Effector memory CD4-positive, alpha-beta T cell (primary cell): ENCODE measurements around the gene IL25.
"Not testable (repeated sequence)": the region's sequence is repeated elsewhere in the genome, so short reads cannot be mapped to it uniquely, and the experiment has no call there.

Experiments
- DNase-seq, 3 donors: peaks; one replicate each; pipeline ENCODE4 v3.0.0-alpha.2; 2020
- H3K27ac ChIP-seq: 2 replicates; pipeline ENCODE4 v1.7.0; 2013; ENCODE audit warnings: mild to moderate bottlenecking, low read length, moderate library complexity; ENCODE audit not compliant: insufficient read depth, poor library complexity, severe bottlenecking
- H3K27me3 ChIP-seq: replicated peaks from 2 replicates; pipeline ENCODE4 v1.7.0; 2013; ENCODE audit warnings: mild to moderate bottlenecking, low read length; ENCODE audit not compliant: insufficient read depth, control insufficient read depth, poor library complexity, severe bottlenecking
- H3K36me3 ChIP-seq: 2 replicates; pipeline ENCODE4 v1.7.0; 2013; ENCODE audit warnings: mild to moderate bottlenecking, low read length, moderate library complexity; ENCODE audit not compliant: control insufficient read depth, insufficient read depth
- H3K4me1 ChIP-seq: 2 replicates; pipeline ENCODE4 v1.7.0; 2013; ENCODE audit warnings: low read length, mild to moderate bottlenecking; ENCODE audit not compliant: control insufficient read depth, insufficient read depth, poor library complexity, severe bottlenecking
- H3K4me3 ChIP-seq: 2 replicates; pipeline ENCODE4 v1.7.0; 2013; ENCODE audit warnings: low read length, low read depth, mild to moderate bottlenecking; ENCODE audit not compliant: insufficient read depth, poor library complexity, severe bottlenecking
- H3K9me3 ChIP-seq: 2 replicates; pipeline ENCODE4 v1.7.0; 2013; ENCODE audit warnings: mild to moderate bottlenecking, low read length, moderate library complexity; ENCODE audit not compliant: control insufficient read depth

The IL25 gene

GRCh38 chr14:23387916-23388882 lies 15.6 kb downstream of the IL25 start:
- Histone ChIP-seq H3K27me3 (no peaks in the 10 kb centered on the region), H3K4me3 (no peak overlapping the region), H3K27ac (no peak overlapping the region), H3K36me3 (no peaks in the 10 kb centered on the region), H3K4me1 (no peaks in the 10 kb centered on the region), H3K9me3 (no peaks in the 10 kb centered on the region)
- no peak for DNase-seq

GRCh38 chr14:23388996-23389395 lies 16.4 kb downstream of the IL25 start:
- no peak overlapping the region for H3K27ac ChIP-seq
- no peaks in the 10 kb centered on the region for H3K9me3 ChIP-seq
- no peaks in the 10 kb centered on the region for H3K36me3 ChIP-seq
- H3K27me3 ChIP-seq, result no peaks in the 10 kb centered on the region
- DNase-seq, result no peak
- no peak overlapping the region for H3K4me3 ChIP-seq
- no peaks in the 10 kb centered on the region for H3K4me1 ChIP-seq

GRCh38 chr14:23389396-23389795 lies 16.8 kb downstream of the IL25 start:
- Histone ChIP-seq H3K4me1 (no peaks in the 10 kb centered on the region), H3K27me3 (no peaks in the 10 kb centered on the region)
- DNase-seq, result no peak

GRCh38 chr14:23389871-23390270 lies 17.3 kb downstream of the IL25 start:
- not testable (repeated sequence) for H3K27me3 ChIP-seq, H3K27ac ChIP-seq, H3K4me1 ChIP-seq, DNase-seq, H3K9me3 ChIP-seq, H3K4me3 ChIP-seq, H3K36me3 ChIP-seq

More at GRCh38 chr14:23389396-23389795, 16.8 kb downstream of the IL25 start:
- Histone ChIP-seq H3K36me3 (no peaks in the 10 kb centered on the region), H3K9me3 (no peaks in the 10 kb centered on the region), H3K27ac (no peak overlapping the region), H3K4me3 (no peak overlapping the region)

- Histone ChIP-seq H3K4me3 (no peak overlapping the region), H3K4me1 (no peaks in the 10 kb centered on the region), H3K27ac (no peak overlapping the region), H3K27me3 (no peaks in the 10 kb centered on the region), H3K36me3 (no peaks in the 10 kb centered on the region), H3K9me3 (no peaks in the 10 kb centered on the region)
- no peak for DNase-seq
Observed at GRCh38 chr14:23392613-23393012, 20.0 kb downstream of the IL25 start.

- no peak for DNase-seq
- Histone ChIP-seq H3K9me3 (no peaks in the 10 kb centered on the region), H3K27me3 (no peaks in the 10 kb centered on the region), H3K36me3 (no peaks in the 10 kb centered on the region), H3K27ac (no peak overlapping the region), H3K4me1 (no peaks in the 10 kb centered on the region), H3K4me3 (no peak overlapping the region)
Observed at GRCh38 chr14:23396126-23396525, 23.5 kb downstream of the IL25 start.

- no peaks in the 10 kb centered on the region for H3K36me3 ChIP-seq
- no peaks in the 10 kb centered on the region for H3K9me3 ChIP-seq
- DNase-seq, result no peak
- no peaks in the 10 kb centered on the region for H3K27me3 ChIP-seq
- no peak overlapping the region for H3K4me3 ChIP-seq
- no peaks in the 10 kb centered on the region for H3K4me1 ChIP-seq
- no peak overlapping the region for H3K27ac ChIP-seq
Observed at GRCh38 chr14:23396781-23397407, 24.3 kb downstream of the IL25 start.

GRCh38 chr14:23398348-23398747 lies 25.7 kb downstream of the IL25 start:
- Histone ChIP-seq H3K4me3 (no peak overlapping the region), H3K36me3 (no peaks in the 10 kb centered on the region), H3K4me1 (no peaks in the 10 kb centered on the region), H3K27ac (no peak overlapping the region), H3K27me3 (no peaks in the 10 kb centered on the region), H3K9me3 (no peaks in the 10 kb centered on the region)
- no peak for DNase-seq

- no peaks in the 10 kb centered on the region for H3K4me1 ChIP-seq
- H3K9me3 ChIP-seq, result no peaks in the 10 kb centered on the region
- DNase-seq, result no peak
- no peaks in the 10 kb centered on the region for H3K36me3 ChIP-seq
- H3K27ac ChIP-seq, result no peak overlapping the region
- H3K27me3 ChIP-seq, result no peaks in the 10 kb centered on the region
- H3K4me3 ChIP-seq, result no peak overlapping the region
Observed at GRCh38 chr14:23399136-23399535, 26.5 kb downstream of the IL25 start.

GRCh38 chr14:23399591-23399990 lies 27.0 kb downstream of the IL25 start:
- Histone ChIP-seq H3K27ac (no peak overlapping the region), H3K9me3 (no peaks in the 10 kb centered on the region), H3K36me3 (no peaks in the 10 kb centered on the region), H3K4me3 (no peak overlapping the region), H3K4me1 (no peaks in the 10 kb centered on the region), H3K27me3 (no peaks in the 10 kb centered on the region)
- DNase-seq, result no peak
